ENCODE results near the gene CHST6.
"Not testable (repeated sequence)": the region's sequence is repeated elsewhere in the genome, so short reads cannot be mapped to it uniquely, and the experiment has no call there.

The CHST6 gene

GRCh38 chr16:75502916-75503605 is 7.8 kb upstream of the CHST6 start:
- DNase-seq: no peak

GRCh38 chr16:75501820-75502219 is 6.6 kb upstream of the CHST6 start:
- DNase-seq: not testable (repeated sequence)

GRCh38 chr16:75501359-75501758 is 6.1 kb upstream of the CHST6 start:
- DNase-seq: no peak

GRCh38 chr16:75498605-75499322 is 3.5 kb upstream of the CHST6 start:
- not testable (repeated sequence) for DNase-seq

GRCh38 chr16:75497558-75497957 is 2.3 kb upstream of the CHST6 start:
- no peak for DNase-seq

- no peak for DNase-seq
Measured at GRCh38 chr16:75494661-75495075, 573 bp downstream of the CHST6 start.

GRCh38 chr16:75494184-75494583 is 1.1 kb downstream of the CHST6 start:
- no peak for DNase-seq

GRCh38 chr16:75491876-75492275 is 3.4 kb downstream of the CHST6 start:
- no peak for DNase-seq

GRCh38 chr16:75488322-75488721 is 6.9 kb downstream of the CHST6 start:
- no peak for DNase-seq

GRCh38 chr16:75486676-75487313 is 8.4 kb downstream of the CHST6 start:
- no peak for DNase-seq

GRCh38 chr16:75486014-75486675 is 9.1 kb downstream of the CHST6 start:
- DNase-seq: no peak

GRCh38 chr16:75485230-75486013 is 9.8 kb downstream of the CHST6 start:
- DNase-seq: no peak

- DNase-seq: no peak
Measured at GRCh38 chr16:75483222-75483621, 12.0 kb downstream of the CHST6 start.

- DNase-seq: no peak
Measured at GRCh38 chr16:75482434-75483205, 12.6 kb downstream of the CHST6 start.

GRCh38 chr16:75481475-75481874 is 13.8 kb downstream of the CHST6 start:
- no peak for DNase-seq

GRCh38 chr16:75479421-75479990 is 15.7 kb downstream of the CHST6 start:
- no peak for DNase-seq

GRCh38 chr16:75478480-75479345 is 16.5 kb downstream of the CHST6 start:
- DNase-seq: no peak

GRCh38 chr16:75477680-75478473 is 17.4 kb downstream of the CHST6 start:
- DNase-seq: no peak

- DNase-seq: no peak
Measured at GRCh38 chr16:75476817-75477216, 18.4 kb downstream of the CHST6 start.

GRCh38 chr16:75475420-75475847 is 19.8 kb downstream of the CHST6 start:
- DNase-seq: no peak

All from stimulated activated CD8-positive, alpha-beta memory T cell treated with anti-CD3 and anti-CD28 coated beads, Interleukin-4, amount 100 ng/mL, for 48 hours (primary cell).